GM12873 (cell line): ENCODE data around the gene CASZ1.

ENCODE experiments used
- CTCF ChIP-seq: IDR thresholded peaks from 2 replicates; pipeline ENCODE4 v1.5.1; 2012; ENCODE audit warnings: low read depth, mild to moderate bottlenecking, moderate library complexity, low read length, control low read depth; ENCODE audit not compliant: insufficient read depth; ENCODE audit errors: missing control alignments

CASZ1 gene

GRCh38 chr1:10687251-10687651 lies 109.2 kb downstream of the CASZ1 start:
- no peak for TF ChIP-seq CTCF

GRCh38 chr1:10686404-10687040 lies 109.9 kb downstream of the CASZ1 start:
- TF ChIP-seq CTCF, result no peak

- no peak for TF ChIP-seq CTCF
These were observed 110.5 kb downstream of the CASZ1 start for GRCh38 chr1:10685808-10686403.

- no peak for TF ChIP-seq CTCF
These were observed 111.1 kb downstream of the CASZ1 start for GRCh38 chr1:10685196-10685807.

GRCh38 chr1:10684221-10684620 lies 112.2 kb downstream of the CASZ1 start:
- TF ChIP-seq CTCF, result no peak

- TF ChIP-seq CTCF, result no peak
These were observed 113.8 kb downstream of the CASZ1 start for GRCh38 chr1:10682449-10683309.

GRCh38 chr1:10682108-10682445 lies 114.4 kb downstream of the CASZ1 start:
- no peak for TF ChIP-seq CTCF
